HCT116 (cell line): ENCODE measurements around the gene ATP2B3.

ENCODE experiments used
- ATF3 ChIP-seq: IDR thresholded peaks from 2 replicates; pipeline ENCODE4 v1.6.1; 2012
- CTCF ChIP-seq, 3 experiments: fragments of 200-600 bp in 1 of 3; sonication (generic) in 1 of 3; IDR thresholded peaks in 2 of 3; conservative IDR thresholded peaks in 1 of 3; 2 replicates each; pipeline ENCODE4 v1.5.1; 2012 to 2017; ENCODE audit warnings: low read depth in 2 of 3, low read length in 2 of 3, antibody characterized with exemption in 1 of 3, borderline replicate concordance in 1 of 3, control low read depth in 1 of 3, mild to moderate bottlenecking in 1 of 3, mixed read lengths in 1 of 3, mixed run types in 1 of 3, moderate library complexity in 1 of 3; ENCODE audit not compliant: insufficient read depth in 1 of 3
- EZH2 ChIP-seq: fragments of 200-600 bp; sonication (generic); IDR thresholded peaks from 2 replicates; pipeline ENCODE4 v1.6.1; 2017; ENCODE audit warnings: antibody characterized with exemption, mixed run types
- MAX ChIP-seq: IDR thresholded peaks from 2 replicates; pipeline ENCODE4 v1.6.1; 2012
- REST ChIP-seq: IDR thresholded peaks from 2 replicates; pipeline ENCODE4 v1.6.1; 2012; ENCODE audit warnings: low read depth
- SP1 ChIP-seq: IDR thresholded peaks from 2 replicates; pipeline ENCODE4 v1.6.1; 2012; ENCODE audit warnings: low read depth
- ZBTB33 ChIP-seq: IDR thresholded peaks from 2 replicates; pipeline ENCODE4 v1.6.1; 2011; ENCODE audit warnings: mild to moderate bottlenecking, low read length, moderate library complexity; ENCODE audit not compliant: insufficient replicate concordance; ENCODE audit errors: extremely low read depth

GRCh38 chrX:153568451-153569011 lies 51.1 kb downstream of the ATP2B3 start:
- TF ChIP-seq CTCF (IDR thresholded peaks at IDR 0.05 in 2 of 3, conservative IDR thresholded peaks at IDR 0.05 in 1 of 3; ENCODE audit: borderline replicate concordance in 1 of 3, insufficient read depth in 1 of 3, low read depth in 2 of 3, low read length in 2 of 3) (peak in 2 of 3 experiments; percentile 16 to 19; a peak in 1 of 6 replicates), REST (no peak), MAX (no peak), EZH2 (no peak), SP1 (no peak), ATF3 (no peak), ZBTB33 (no peak)
